ENCODE results near the gene SH2D3A.
A peak's percentile ranks its signal among the peaks of the same experiment; 100 is the strongest.
"Not testable (repeated sequence)": the region's sequence is repeated elsewhere in the genome, so short reads cannot be mapped to it uniquely, and the experiment has no call there.

SH2D3A gene

GRCh38 chr19:6767357-6768235 lies at the start of gene SH2D3A:
Gene SH2D3A (minus strand): TSS chr19:6767435. CDS start chr19:6763748, 3,687 bp downstream.
- peak; percentile 96 for DNase-seq (ENCODE audit: low spot score)

- DNase-seq (ENCODE audit: low spot score), result no peak
These were observed 46.4 kb upstream of the SH2D3A start for GRCh38 chr19:6813659-6814058.

GRCh38 chr19:6812612-6813011 lies 45.4 kb upstream of the SH2D3A start:
- DNase-seq (ENCODE audit: low spot score), result no peak

- peak; percentile 33 for DNase-seq (ENCODE audit: low spot score)
These were observed 44.7 kb upstream of the SH2D3A start for GRCh38 chr19:6811906-6812305.

GRCh38 chr19:6811378-6811777 lies 44.1 kb upstream of the SH2D3A start:
- no peak for DNase-seq (ENCODE audit: low spot score)

- DNase-seq (ENCODE audit: low spot score), result no peak
These were observed 42.0 kb upstream of the SH2D3A start for GRCh38 chr19:6809262-6809661.

GRCh38 chr19:6808494-6808893 lies 41.3 kb upstream of the SH2D3A start:
- DNase-seq (ENCODE audit: low spot score), result no peak

GRCh38 chr19:6807291-6807690 lies 40.1 kb upstream of the SH2D3A start:
- no peak for DNase-seq (ENCODE audit: low spot score)

GRCh38 chr19:6806488-6806887 lies 39.3 kb upstream of the SH2D3A start:
- DNase-seq (ENCODE audit: low spot score), result no peak

GRCh38 chr19:6803036-6803404 lies 35.8 kb upstream of the SH2D3A start:
- no peak for DNase-seq (ENCODE audit: low spot score)

GRCh38 chr19:6802336-6803035 lies 35.3 kb upstream of the SH2D3A start:
- DNase-seq (ENCODE audit: low spot score), result peak; percentile 86

GRCh38 chr19:6801485-6802086 lies 34.4 kb upstream of the SH2D3A start:
- peak; percentile 81 for DNase-seq (ENCODE audit: low spot score)

GRCh38 chr19:6800991-6801484 lies 33.8 kb upstream of the SH2D3A start:
- DNase-seq (ENCODE audit: low spot score), result no peak

- DNase-seq (ENCODE audit: low spot score), result not testable (repeated sequence)
These were observed 33.0 kb upstream of the SH2D3A start for GRCh38 chr19:6800160-6800790.

GRCh38 chr19:6797646-6798045 lies 30.4 kb upstream of the SH2D3A start:
- no peak for DNase-seq (ENCODE audit: low spot score)

- no peak for DNase-seq (ENCODE audit: low spot score)
These were observed 29.0 kb upstream of the SH2D3A start for GRCh38 chr19:6796278-6796677.

GRCh38 chr19:6794686-6795431 lies 27.6 kb upstream of the SH2D3A start:
- no peak for DNase-seq (ENCODE audit: low spot score)

- DNase-seq (ENCODE audit: low spot score), result no peak
These were observed 26.7 kb upstream of the SH2D3A start for GRCh38 chr19:6793973-6794372.

GRCh38 chr19:6793411-6793810 lies 26.2 kb upstream of the SH2D3A start:
- no peak for DNase-seq (ENCODE audit: low spot score)

- DNase-seq (ENCODE audit: low spot score), result no peak
These were observed 24.0 kb upstream of the SH2D3A start for GRCh38 chr19:6791237-6791636.
